Adrenal gland (tissue), 12 donors: ENCODE measurements around the gene NOP14. TPM values are rescaled to one million over a fixed set of nuclear protein-coding genes. Genes with fewer than 3 reads are reported as not detected.
"Not testable (repeated sequence)": the region's sequence is repeated elsewhere in the genome, so short reads cannot be mapped to it uniquely, and the experiment has no call there.

Source experiments
- DNase-seq, 7 donors: peaks; one replicate each; pipeline ENCODE4 v3.0.0-alpha.2; 2019 to 2020
- H3K27ac ChIP-seq, 5 donors: fragments of 200-600 bp; sonication (generic) in 4 of 5; 1 replicate in 3 of 5; 2 replicates in 2 of 5; pipeline versions ENCODE4 v1.5.1 to v1.8.0; 2016 to 2020; ENCODE audit warnings: mild to moderate bottlenecking in 1 of 5
- H3K27me3 ChIP-seq: fragments of 200-600 bp; 2 replicates; pipeline ENCODE4 v1.8.0; 2021
- H3K36me3 ChIP-seq, 2 donors: fragments of 200-600 bp; replicated peaks in 1 of 2; 1 replicate in 1 of 2; 2 replicates in 1 of 2; pipeline versions ENCODE4 v1.5.1 to v1.8.0; 2018 to 2022
- H3K4me1 ChIP-seq, 2 donors: fragments of 200-600 bp; replicated peaks in 1 of 2; 1 replicate in 1 of 2; 2 replicates in 1 of 2; pipeline versions ENCODE4 v1.5.1 to v1.8.0; 2018 to 2021
- H3K4me3 ChIP-seq, 4 donors: fragments of 200-600 bp; sonication (generic) in 3 of 4; one replicate each; pipeline ENCODE4 v1.5.1; 2016 to 2018
- H3K9me3 ChIP-seq, 3 donors: fragments of 200-600 bp; sonication (generic) in 1 of 3; replicated peaks in 1 of 3; 1 replicate in 2 of 3; 2 replicates in 1 of 3; pipeline versions ENCODE4 v1.5.1 to v1.8.0; 2016 to 2021
- POLR2A ChIP-seq, 2 donors: fragments of 450-650 bp; IDR thresholded peaks; one replicate each; pipeline ENCODE4 v1.6.1; 2017; ENCODE audit warnings: antibody characterized with exemption in 2 of 2, mild to moderate bottlenecking in 2 of 2, moderate library complexity in 1 of 2
- WGBS, 4 donors: extraction: QIAGEN DNeasy Blood & Tissue Kit in 2 of 4; methylation state at CpG; one replicate each; pipeline versions ENCODE4 v1.1.5 to v1.1.7; 2013 to 2017; 5-methylcytosine and 5-hydroxymethylcytosine counted together
- intact Hi-C, 2 donors: fragments of 100-400 bp; cut with DNase I; formaldehyde crosslinking; loops; one replicate each; pipeline versions ENCODE4 v1.14.1 to v1.15.0; 2022 to 2023
- polyA plus RNA-seq, 3 donors: library from polyadenylated mRNA; stranded (reverse); fragments of 200-250 nt in 2 of 3; fragments of 350-450 nt in 1 of 3; fragmentation: Illumina TruSeq in 1 of 3; extraction: RNeasy Lipid Tissue Mini Kit (QIAGEN cat#74804) in 1 of 3; gene quantifications; one replicate each; pipeline ENCODE4 v1.2.3, GENCODE V29; 2013 to 2014
- total RNA-seq, 9 donors: library from RNA; depleted of rRNA in 4 of 9; stranded (reverse); fragments of >200 nt in 4 of 9; fragments of 120-200 nt in 1 of 9; fragmentation: NEBNext Ultra II Directional in 1 of 9; extraction: Animal tissue kit (Norgen Biotek cat#: 25700) in 1 of 9; gene quantifications; one replicate each; pipeline versions ENCODE4 v1.1.0 to v1.2.4, GENCODE V29; 2013 to 2023
- TF ChIP-seq, protein P1 (sequence below), 6 experiments: fragments of 450-650 bp in 4 of 6; fragments of 200-600 bp in 2 of 6; sonication (generic) in 1 of 6; IDR thresholded peaks; 1 replicate in 5 of 6; 2 replicates in 1 of 6; pipeline versions ENCODE4 v1.5.1 to v1.8.0; 2016 to 2021; ENCODE audit warnings: antibody characterized with exemption in 6 of 6, mild to moderate bottlenecking in 2 of 6, moderate library complexity in 1 of 6
- donor health status: healthy with polysubstance abuse.
- donor health status: Bipolar disorder and iron deficiency.
- donor health status: DM: yes; HTN: yes; CAD: no.
- donor health status: DM: no; HTN: no; CAD: no.
- donor health status: DM: no; HTN: no; CAD: no.
- donor health status: DM: yes; HTN: yes; CAD: no.

NOP14 gene
- total and polyA plus RNA-seq, 12 donors, result 16.4 to 56.5 (median 25.5) TPM

DNA sequence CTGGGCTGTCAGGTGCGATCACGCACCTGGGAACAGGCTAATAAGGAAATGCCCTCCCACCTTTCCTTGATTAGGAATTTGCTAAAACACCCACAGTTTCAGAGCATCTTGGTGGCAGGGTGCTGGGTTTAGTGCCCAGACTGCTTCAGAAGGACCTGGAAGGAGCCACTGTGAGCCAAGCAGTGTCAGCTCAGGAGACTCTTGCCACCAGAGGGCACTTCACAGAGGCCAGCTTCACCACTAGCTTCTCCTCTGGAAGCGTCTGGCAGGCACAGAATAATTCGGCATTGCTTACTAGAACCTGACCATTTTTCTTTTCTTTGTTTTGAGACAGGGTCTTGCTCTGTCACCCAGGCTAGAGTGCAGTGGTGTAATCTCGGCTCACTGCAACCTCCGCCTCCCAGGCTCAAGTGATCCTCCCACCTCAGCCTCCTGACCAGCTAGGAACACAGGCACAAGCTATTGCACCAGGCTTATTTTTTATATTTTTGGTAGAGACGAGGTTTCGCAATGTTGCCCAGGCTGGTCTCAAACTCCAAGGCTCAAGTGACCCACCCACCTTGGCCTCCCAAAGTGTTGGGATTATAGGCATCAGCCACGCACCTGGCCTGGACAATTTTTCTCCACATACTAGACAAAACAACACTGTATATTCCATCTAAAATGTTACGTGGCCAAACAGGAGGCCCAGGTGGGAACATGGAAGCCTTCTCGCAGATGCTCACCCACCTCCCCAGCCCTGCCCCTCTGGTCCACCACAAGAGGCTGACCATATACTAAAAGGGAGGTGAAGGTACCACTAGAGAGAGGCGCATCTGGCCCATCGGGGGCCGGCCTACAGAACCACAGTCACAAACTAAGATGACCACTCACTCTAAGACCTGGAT lies 14.1 kb downstream of the NOP14 start:
- intact Hi-C loops, result no loop called here
- H3K27ac ChIP-seq, result no peak overlapping the region
- WGBS, 4 donors, result 85 to 91% (median 88%) methylated on average over 14 of the region's 14 CpGs
- H3K9me3 ChIP-seq, result no peaks in the 10 kb centered on the region
- H3K36me3 ChIP-seq, result peaks cover 0 to 96% of the 10 kb centered on the region in 2 donors
- no peak overlapping the region for H3K4me3 ChIP-seq
- peak in 5 of 7 donors; percentile 21 to 81 (median 65) for DNase-seq
- TF ChIP-seq POLR2A (IDR thresholded peaks at IDR 0.05), result no peak
- TF ChIP-seq, protein P1, sequence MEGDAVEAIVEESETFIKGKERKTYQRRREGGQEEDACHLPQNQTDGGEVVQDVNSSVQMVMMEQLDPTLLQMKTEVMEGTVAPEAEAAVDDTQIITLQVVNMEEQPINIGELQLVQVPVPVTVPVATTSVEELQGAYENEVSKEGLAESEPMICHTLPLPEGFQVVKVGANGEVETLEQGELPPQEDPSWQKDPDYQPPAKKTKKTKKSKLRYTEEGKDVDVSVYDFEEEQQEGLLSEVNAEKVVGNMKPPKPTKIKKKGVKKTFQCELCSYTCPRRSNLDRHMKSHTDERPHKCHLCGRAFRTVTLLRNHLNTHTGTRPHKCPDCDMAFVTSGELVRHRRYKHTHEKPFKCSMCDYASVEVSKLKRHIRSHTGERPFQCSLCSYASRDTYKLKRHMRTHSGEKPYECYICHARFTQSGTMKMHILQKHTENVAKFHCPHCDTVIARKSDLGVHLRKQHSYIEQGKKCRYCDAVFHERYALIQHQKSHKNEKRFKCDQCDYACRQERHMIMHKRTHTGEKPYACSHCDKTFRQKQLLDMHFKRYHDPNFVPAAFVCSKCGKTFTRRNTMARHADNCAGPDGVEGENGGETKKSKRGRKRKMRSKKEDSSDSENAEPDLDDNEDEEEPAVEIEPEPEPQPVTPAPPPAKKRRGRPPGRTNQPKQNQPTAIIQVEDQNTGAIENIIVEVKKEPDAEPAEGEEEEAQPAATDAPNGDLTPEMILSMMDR (IDR thresholded peaks at IDR 0.05), result peak; percentile 14 to 47 (median 42)
- H3K4me1 ChIP-seq, result no peaks in the 10 kb centered on the region
- H3K27me3 ChIP-seq, result no peaks in the 10 kb centered on the region

DNA sequence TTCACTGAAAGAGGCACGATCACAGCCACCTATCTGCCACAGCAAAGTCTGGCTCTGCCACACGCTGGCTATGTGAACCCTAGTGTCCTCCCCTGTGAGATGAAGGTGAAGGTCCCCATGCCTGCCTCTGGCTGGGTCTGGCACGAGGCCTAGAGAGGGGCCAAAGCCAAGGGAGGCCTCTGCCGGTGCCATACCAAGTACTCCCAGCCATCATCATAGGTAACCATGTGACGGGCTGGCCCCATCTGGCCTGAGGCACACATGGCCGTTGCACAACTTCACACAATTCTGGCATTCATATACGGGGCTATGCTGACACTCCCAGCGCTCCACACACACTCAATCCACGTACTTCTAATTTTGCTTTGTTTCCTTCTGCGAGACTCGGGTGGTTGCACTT lies 15.3 kb downstream of the NOP14 start:
- TF ChIP-seq, protein P1 (IDR thresholded peaks at IDR 0.05), result no peak
- no peak for TF ChIP-seq POLR2A (IDR thresholded peaks at IDR 0.05)
- Histone ChIP-seq H3K36me3 (peaks cover 0 to 96% of the 10 kb centered on the region in 2 donors), H3K27ac (no peak overlapping the region), H3K4me3 (no peak overlapping the region), H3K27me3 (no peaks in the 10 kb centered on the region), H3K9me3 (no peaks in the 10 kb centered on the region), H3K4me1 (no peaks in the 10 kb centered on the region)
- DNase-seq, result peak in 2 of 7 donors; percentile 47 to 52
- WGBS, 4 donors, result 58 to 73% (median 69%) methylated on average over 10 to 11 of the region's 11 CpGs
- intact Hi-C loops, result no loop called here

DNA sequence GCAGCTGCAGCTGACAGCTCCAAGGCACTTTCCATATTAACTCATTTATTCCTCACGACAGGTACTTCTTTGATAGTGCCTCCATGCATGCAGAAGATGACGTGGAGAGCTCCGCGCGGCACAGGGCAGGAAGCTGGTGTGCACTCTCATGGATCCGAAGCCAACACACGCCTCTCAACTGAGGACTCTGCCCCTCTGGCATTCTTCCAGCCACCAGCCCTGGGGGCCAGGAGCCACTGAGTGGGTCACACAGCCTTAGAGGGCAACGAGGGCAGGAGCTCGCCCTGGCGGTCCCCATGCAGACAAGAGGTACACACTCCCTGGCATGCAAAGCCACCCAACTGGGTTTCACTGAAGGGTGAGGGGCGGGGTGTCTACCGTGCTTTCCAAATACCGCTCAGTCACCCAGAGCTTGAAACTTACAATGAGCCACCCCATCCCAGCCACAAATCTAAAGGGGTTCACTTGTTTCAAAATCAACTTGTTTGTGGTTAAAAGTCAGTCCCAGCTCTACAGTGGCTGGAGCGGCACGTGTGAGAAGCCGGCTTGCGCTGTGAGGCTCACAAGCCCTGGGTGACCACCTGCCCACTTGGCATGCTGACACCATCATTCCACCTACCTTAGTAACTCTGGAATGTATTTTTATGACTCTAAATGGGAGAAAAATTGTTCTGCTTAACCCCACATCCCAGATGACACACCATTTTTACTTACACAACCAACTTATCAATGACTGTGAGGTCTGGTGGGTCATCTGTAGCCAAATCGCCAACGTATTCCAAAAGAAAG lies 16.2 kb downstream of the NOP14 start:
- WGBS, 4 donors, result 90 to 94% (median 94%) methylated on average over 10 to 19 of the region's 19 CpGs
- H3K4me1 ChIP-seq, result no peaks in the 10 kb centered on the region
- TF ChIP-seq, protein P1 (IDR thresholded peaks at IDR 0.05), result no peak
- TF ChIP-seq POLR2A (IDR thresholded peaks at IDR 0.05), result no peak
- no peak overlapping the region for H3K27ac ChIP-seq
- peaks cover 0 to 95% of the 10 kb centered on the region in 2 donors for H3K36me3 ChIP-seq
- H3K4me3 ChIP-seq, result no peak overlapping the region
- intact Hi-C loops, result no loop called here
- H3K27me3 ChIP-seq, result no peaks in the 10 kb centered on the region
- peak in 4 of 7 donors; percentile 4 to 50 (median 10) for DNase-seq
- no peaks in the 10 kb centered on the region for H3K9me3 ChIP-seq

DNA sequence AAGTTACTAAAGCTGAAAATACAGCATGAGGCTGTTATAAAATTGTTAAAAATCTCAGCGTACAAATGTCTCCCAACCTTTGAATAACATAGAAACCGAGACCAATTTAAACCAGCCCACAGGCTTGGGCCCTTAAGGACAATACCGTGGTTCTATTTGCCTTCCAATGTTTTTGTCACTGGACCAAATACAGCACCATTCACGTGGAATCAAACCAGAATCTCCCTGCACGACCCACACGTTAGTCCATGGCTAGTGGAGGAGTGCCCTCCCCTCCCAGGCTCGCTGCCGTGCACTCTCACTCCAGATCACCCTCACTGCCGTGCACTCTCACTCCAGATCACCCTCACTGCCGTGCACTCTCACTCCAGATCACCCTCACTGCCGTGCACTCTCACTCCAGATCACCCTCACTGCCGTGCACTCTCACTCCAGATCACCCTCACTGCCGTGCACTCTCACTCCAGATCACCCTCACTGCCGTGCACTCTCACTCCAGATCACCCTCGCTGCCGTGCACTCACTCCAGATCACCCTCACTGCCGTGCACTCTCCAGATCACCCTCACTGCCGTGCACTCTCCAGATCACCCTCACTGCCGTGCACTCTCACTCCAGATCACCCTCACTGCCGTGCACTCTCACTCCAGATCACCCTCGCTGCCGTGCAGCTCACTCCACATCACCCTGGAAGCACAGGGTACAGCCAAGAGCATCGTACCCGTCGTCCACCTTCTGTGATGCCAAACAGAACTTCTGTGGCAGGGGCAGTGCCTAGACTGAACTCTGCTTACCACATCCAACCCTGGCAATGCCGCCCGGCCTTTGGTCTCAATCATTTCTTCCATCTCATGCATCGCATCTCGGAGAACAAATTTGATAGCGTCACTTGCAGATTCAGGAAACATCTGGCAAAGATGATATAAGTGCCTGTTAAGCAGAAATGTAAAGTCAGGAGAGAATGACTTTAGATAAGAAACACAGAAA lies 17.3 kb downstream of the NOP14 start:
- 91 to 93% (median 93%) methylated on average over 21 to 28 of the region's 30 CpGs for WGBS, 4 donors
- H3K27ac ChIP-seq, H3K4me3 ChIP-seq, H3K9me3 ChIP-seq, intact Hi-C loops, H3K27me3 ChIP-seq, H3K4me1 ChIP-seq: not testable (repeated sequence)
- peak in 2 of 7 donors; percentile 1 to 41 for DNase-seq
- H3K36me3 ChIP-seq, result peaks cover 0 to 95% of the 10 kb centered on the region in 2 donors
